Upper lobe of left lung (tissue), 4 donors: ENCODE results near the gene C4orf50.

Experiments
- POLR2A ChIP-seq, 4 donors: fragments of 450-650 bp; IDR thresholded peaks; one replicate each; pipeline ENCODE4 v1.5.1; 2016 to 2017; ENCODE audit warnings: antibody characterized with exemption in 4 of 4, mild to moderate bottlenecking in 2 of 4
- POLR2AphosphoS5 ChIP-seq, 2 donors: sonication (generic); formaldehyde crosslinking; IDR thresholded peaks; one replicate each; pipeline ENCODE4 v1.5.1; 2017; ENCODE audit warnings: antibody characterized with exemption in 2 of 2

- TF ChIP-seq POLR2AphosphoS5 (IDR thresholded peaks at IDR 0.05) (no peak), POLR2A (IDR thresholded peaks at IDR 0.05) (no peak)
These were observed 54.2 kb downstream of the C4orf50 start for GRCh38 chr4:5964030-5964429.
